Neural cell (in vitro differentiated cells): Measurements from ENCODE around the gene LRRC8D. TPM values are rescaled to one million over a fixed set of nuclear protein-coding genes. Genes with fewer than 3 reads are reported as not detected.

Experiments used
- H2AFZ ChIP-seq: fragments of 200-600, 300-800 bp; sonication (generic), shearing (Covaris generic); 2 replicates; pipeline ENCODE4 v1.6.0; 2014; ENCODE audit warnings: low read depth, mild to moderate bottlenecking, antibody characterized with exemption, low read length, moderate library complexity
- H3F3A ChIP-seq: fragments of 200-600 bp; shearing (Covaris generic); 2 replicates; pipeline ENCODE4 v1.6.1; 2016; ENCODE audit warnings: mild to moderate bottlenecking, moderate library complexity, mixed read lengths, antibody characterized with exemption, low read length; ENCODE audit not compliant: insufficient read depth, poor library complexity, severe bottlenecking
- H3K27ac ChIP-seq: fragments of 200-600, 300-800 bp; sonication (generic), shearing (Covaris generic); 2 replicates; pipeline ENCODE4 v1.5.1; 2014; ENCODE audit warnings: mild to moderate bottlenecking, low read length, moderate library complexity
- H3K27me3 ChIP-seq: fragments of 300-800, 200-600 bp; sonication (generic), shearing (Covaris generic); 2 replicates; pipeline ENCODE4 v1.6.0; 2014; ENCODE audit warnings: mild to moderate bottlenecking, low read depth, low read length, moderate library complexity; ENCODE audit not compliant: insufficient read depth
- H3K36me3 ChIP-seq: fragments of 300-800, 200-600 bp; sonication (generic), shearing (Covaris generic); 2 replicates; pipeline ENCODE4 v1.5.1; 2014; ENCODE audit warnings: mild to moderate bottlenecking, antibody characterized with exemption, low read length, moderate library complexity; ENCODE audit not compliant: insufficient read depth
- H3K4me2 ChIP-seq: fragments of 300-800, 200-600 bp; sonication (generic), shearing (Covaris generic); 2 replicates; pipeline ENCODE4 v1.6.0; 2014; ENCODE audit warnings: mild to moderate bottlenecking, low read length
- H3K4me3 ChIP-seq: fragments of 300-800, 200-600 bp; sonication (generic), shearing (Covaris generic); 2 replicates; pipeline ENCODE4 v1.5.1; 2014; ENCODE audit warnings: mild to moderate bottlenecking, low read length, moderate library complexity
- H3K79me2 ChIP-seq: fragments of 200-600 bp; shearing (Covaris generic); replicated peaks from 2 replicates; pipeline ENCODE4 v1.6.0; 2014; ENCODE audit warnings: mild to moderate bottlenecking, low read length, moderate library complexity; ENCODE audit not compliant: insufficient read depth
- H3K9ac ChIP-seq: fragments of 300-800, 200-600 bp; sonication (generic), shearing (Covaris generic); 2 replicates; pipeline ENCODE4 v1.6.1; 2016; ENCODE audit warnings: mild to moderate bottlenecking, low read length, mixed read lengths
- H3K9me2 ChIP-seq: fragments of 200-600 bp; shearing (Covaris generic); 2 replicates; pipeline ENCODE4 v1.6.1; 2016; ENCODE audit warnings: mild to moderate bottlenecking, low read length, mixed read lengths; ENCODE audit not compliant: insufficient read depth
- H3K9me3 ChIP-seq: fragments of 200-600, 300-800 bp; sonication (generic), shearing (Covaris generic); 2 replicates; pipeline ENCODE4 v1.6.1; 2016; ENCODE audit warnings: mild to moderate bottlenecking, mixed run types, low read length, moderate library complexity, mixed read lengths
- H4K20me1 ChIP-seq: fragments of 200-600 bp; shearing (Covaris generic); 2 replicates; pipeline ENCODE4 v1.6.1; 2016; ENCODE audit warnings: mild to moderate bottlenecking, mixed run types; ENCODE audit not compliant: insufficient read depth
- EP300 ChIP-seq: fragments of 450-650 bp; conservative IDR thresholded peaks from 2 replicates; pipeline ENCODE4 v1.6.1; 2014; ENCODE audit warnings: antibody characterized with exemption, mild to moderate bottlenecking, moderate library complexity; ENCODE audit not compliant: poor library complexity, severe bottlenecking
- EZH2 ChIP-seq: fragments of 200-600, 300-800 bp; shearing (Covaris generic), sonication (generic); IDR thresholded peaks from 2 replicates; pipeline ENCODE4 v1.6.1; 2014; ENCODE audit warnings: antibody characterized with exemption, low read length, borderline replicate concordance, mild to moderate bottlenecking; ENCODE audit not compliant: insufficient read depth, poor library complexity, severe bottlenecking
- MXI1 ChIP-seq: fragments of 450-650 bp; conservative IDR thresholded peaks from 2 replicates; pipeline ENCODE4 v1.6.1; 2014; ENCODE audit warnings: antibody characterized with exemption, mild to moderate bottlenecking; ENCODE audit not compliant: poor library complexity, severe bottlenecking
- POLR2AphosphoS5 ChIP-seq: IDR thresholded peaks from 2 replicates; pipeline ENCODE4 v1.6.1; 2012
- RAD21 ChIP-seq: fragments of 450-650 bp; conservative IDR thresholded peaks from 2 replicates; pipeline ENCODE4 v1.6.1; 2014; ENCODE audit warnings: antibody characterized with exemption, mild to moderate bottlenecking, moderate library complexity
- SMC3 ChIP-seq: fragments of 450-650 bp; conservative IDR thresholded peaks from 2 replicates; pipeline ENCODE4 v1.6.1; 2014; ENCODE audit warnings: antibody characterized with exemption, mild to moderate bottlenecking, moderate library complexity; ENCODE audit not compliant: poor library complexity
- TAF1 ChIP-seq: IDR thresholded peaks from 2 replicates; pipeline ENCODE4 v1.6.1; 2012; ENCODE audit warnings: low read depth
- polyA plus RNA-seq: library from polyadenylated mRNA; depleted of rRNA; stranded (reverse); fragments of >200 nt; gene quantifications from 2 replicates; pipeline ENCODE4 v1.2.3, GENCODE V29; 2014
- TF ChIP-seq, protein P1 (sequence below): fragments of 450-650 bp; IDR thresholded peaks from 2 replicates; pipeline ENCODE4 v1.5.1; 2014; ENCODE audit warnings: antibody characterized with exemption, mild to moderate bottlenecking, moderate library complexity; ENCODE audit not compliant: poor library complexity, severe bottlenecking
- TF ChIP-seq, protein P2 (sequence below): IDR thresholded peaks from 2 replicates; pipeline ENCODE4 v1.6.1; 2012; ENCODE audit warnings: borderline replicate concordance

The LRRC8D gene
- polyA plus RNA-seq, 1 donor from 2014 or later = 43.7 TPM

DNA sequence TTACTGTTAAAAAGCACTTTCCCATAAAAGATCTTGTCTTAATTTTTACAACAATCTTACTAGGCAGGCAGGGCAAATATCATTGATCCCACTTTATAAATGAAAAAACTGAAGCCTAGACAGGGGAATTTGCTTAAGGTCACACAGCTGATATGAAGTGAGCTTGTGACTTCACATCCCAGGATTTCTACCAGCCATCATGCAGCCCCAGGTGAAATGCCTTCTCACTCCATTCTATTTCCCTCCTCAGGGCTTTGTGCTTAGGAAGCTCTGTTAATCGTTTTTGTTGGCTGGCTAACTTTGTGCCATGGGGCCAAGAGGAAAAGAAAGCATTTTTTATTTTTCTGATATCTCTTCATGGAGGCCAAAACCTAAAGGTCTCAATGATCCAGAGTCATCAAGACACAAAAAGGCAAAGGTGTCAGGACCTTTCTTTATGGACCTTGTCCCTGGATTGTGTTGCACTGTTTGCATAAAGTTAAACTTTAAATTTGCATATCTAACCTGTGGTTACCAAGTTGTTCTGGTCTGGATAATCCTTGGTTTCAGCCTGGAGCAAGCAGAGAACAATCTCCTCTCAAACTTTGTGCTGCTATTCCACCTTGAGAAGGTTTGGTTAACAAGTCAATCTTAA is 129.3 kb downstream of the LRRC8D start:
- H3K27me3 ChIP-seq = no peaks in the 10 kb centered on the region
- H3K27ac ChIP-seq = no peak overlapping the region
- H3K9ac ChIP-seq = no peak overlapping the region
- H3K4me3 ChIP-seq = no peak overlapping the region
- H3K9me3 ChIP-seq = no peaks in the 10 kb centered on the region
- H3K79me2 ChIP-seq = no peaks in the 10 kb centered on the region
- H3F3A ChIP-seq = no peaks in the 10 kb centered on the region
- no peaks in the 10 kb centered on the region for H4K20me1 ChIP-seq
- no peak overlapping the region for H3K4me2 ChIP-seq
- H3K9me2 ChIP-seq = no peaks in the 10 kb centered on the region
- H2AFZ ChIP-seq = no peak overlapping the region
- no peak for TF ChIP-seq EP300
- no peak for TF ChIP-seq POLR2AphosphoS5
- TF ChIP-seq MXI1 = no peak
- TF ChIP-seq SMC3 = no peak
- TF ChIP-seq TAF1 = no peak
- TF ChIP-seq, protein P1, sequence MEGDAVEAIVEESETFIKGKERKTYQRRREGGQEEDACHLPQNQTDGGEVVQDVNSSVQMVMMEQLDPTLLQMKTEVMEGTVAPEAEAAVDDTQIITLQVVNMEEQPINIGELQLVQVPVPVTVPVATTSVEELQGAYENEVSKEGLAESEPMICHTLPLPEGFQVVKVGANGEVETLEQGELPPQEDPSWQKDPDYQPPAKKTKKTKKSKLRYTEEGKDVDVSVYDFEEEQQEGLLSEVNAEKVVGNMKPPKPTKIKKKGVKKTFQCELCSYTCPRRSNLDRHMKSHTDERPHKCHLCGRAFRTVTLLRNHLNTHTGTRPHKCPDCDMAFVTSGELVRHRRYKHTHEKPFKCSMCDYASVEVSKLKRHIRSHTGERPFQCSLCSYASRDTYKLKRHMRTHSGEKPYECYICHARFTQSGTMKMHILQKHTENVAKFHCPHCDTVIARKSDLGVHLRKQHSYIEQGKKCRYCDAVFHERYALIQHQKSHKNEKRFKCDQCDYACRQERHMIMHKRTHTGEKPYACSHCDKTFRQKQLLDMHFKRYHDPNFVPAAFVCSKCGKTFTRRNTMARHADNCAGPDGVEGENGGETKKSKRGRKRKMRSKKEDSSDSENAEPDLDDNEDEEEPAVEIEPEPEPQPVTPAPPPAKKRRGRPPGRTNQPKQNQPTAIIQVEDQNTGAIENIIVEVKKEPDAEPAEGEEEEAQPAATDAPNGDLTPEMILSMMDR = no peak
- no peak for TF ChIP-seq RAD21
- TF ChIP-seq, protein P2, sequence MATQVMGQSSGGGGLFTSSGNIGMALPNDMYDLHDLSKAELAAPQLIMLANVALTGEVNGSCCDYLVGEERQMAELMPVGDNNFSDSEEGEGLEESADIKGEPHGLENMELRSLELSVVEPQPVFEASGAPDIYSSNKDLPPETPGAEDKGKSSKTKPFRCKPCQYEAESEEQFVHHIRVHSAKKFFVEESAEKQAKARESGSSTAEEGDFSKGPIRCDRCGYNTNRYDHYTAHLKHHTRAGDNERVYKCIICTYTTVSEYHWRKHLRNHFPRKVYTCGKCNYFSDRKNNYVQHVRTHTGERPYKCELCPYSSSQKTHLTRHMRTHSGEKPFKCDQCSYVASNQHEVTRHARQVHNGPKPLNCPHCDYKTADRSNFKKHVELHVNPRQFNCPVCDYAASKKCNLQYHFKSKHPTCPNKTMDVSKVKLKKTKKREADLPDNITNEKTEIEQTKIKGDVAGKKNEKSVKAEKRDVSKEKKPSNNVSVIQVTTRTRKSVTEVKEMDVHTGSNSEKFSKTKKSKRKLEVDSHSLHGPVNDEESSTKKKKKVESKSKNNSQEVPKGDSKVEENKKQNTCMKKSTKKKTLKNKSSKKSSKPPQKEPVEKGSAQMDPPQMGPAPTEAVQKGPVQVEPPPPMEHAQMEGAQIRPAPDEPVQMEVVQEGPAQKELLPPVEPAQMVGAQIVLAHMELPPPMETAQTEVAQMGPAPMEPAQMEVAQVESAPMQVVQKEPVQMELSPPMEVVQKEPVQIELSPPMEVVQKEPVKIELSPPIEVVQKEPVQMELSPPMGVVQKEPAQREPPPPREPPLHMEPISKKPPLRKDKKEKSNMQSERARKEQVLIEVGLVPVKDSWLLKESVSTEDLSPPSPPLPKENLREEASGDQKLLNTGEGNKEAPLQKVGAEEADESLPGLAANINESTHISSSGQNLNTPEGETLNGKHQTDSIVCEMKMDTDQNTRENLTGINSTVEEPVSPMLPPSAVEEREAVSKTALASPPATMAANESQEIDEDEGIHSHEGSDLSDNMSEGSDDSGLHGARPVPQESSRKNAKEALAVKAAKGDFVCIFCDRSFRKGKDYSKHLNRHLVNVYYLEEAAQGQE = no peak
- no peak for TF ChIP-seq EZH2
- H3K36me3 ChIP-seq = no peaks in the 10 kb centered on the region

DNA sequence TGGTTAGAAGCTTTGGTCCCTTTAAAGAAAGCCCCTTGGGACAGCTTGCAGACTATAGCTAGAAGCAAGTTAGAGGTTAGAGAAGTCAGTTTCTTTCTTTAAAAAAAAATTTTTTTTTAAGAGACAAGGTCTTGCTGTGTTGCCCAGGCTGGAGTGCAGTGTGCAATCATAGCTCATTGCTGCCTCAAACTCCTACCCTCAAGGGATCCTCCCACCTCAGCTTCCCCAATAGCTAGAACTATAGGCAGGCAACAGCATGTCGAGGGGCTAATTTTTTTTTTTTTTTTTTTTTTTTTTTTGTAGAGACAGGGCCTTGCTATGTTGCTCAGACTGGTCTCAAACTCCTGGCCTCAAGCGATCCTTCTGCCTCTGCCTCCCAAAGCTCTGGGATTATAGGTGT is 129.9 kb downstream of the LRRC8D start:
- Histone ChIP-seq H3K36me3 (no peaks in the 10 kb centered on the region), H3F3A (no peaks in the 10 kb centered on the region), H2AFZ (no peak overlapping the region), H3K9me2 (no peaks in the 10 kb centered on the region), H4K20me1 (no peaks in the 10 kb centered on the region), H3K9me3 (no peaks in the 10 kb centered on the region), H3K79me2 (no peaks in the 10 kb centered on the region), H3K27me3 (no peaks in the 10 kb centered on the region), H3K9ac (no peak overlapping the region), H3K4me3 (no peak overlapping the region), H3K27ac (no peak overlapping the region), H3K4me2 (no peak overlapping the region)
- TF ChIP-seq, protein P2 = no peak
- TF ChIP-seq TAF1 (no peak), EZH2 (no peak), RAD21 (no peak), MXI1 (no peak), SMC3 (no peak), EP300 (no peak)
